IMR-90 (cell line): Measurements from ENCODE around the gene SLC9C2.
"Not testable (repeated sequence)": the region's sequence is repeated elsewhere in the genome, so short reads cannot be mapped to it uniquely, and the experiment has no call there.

Experiments
- MXI1 ChIP-seq: IDR thresholded peaks from 2 replicates; pipeline ENCODE4 v1.6.1; 2012; ENCODE audit warnings: low read depth, mild to moderate bottlenecking, low read length, moderate library complexity, borderline replicate concordance
- RFX5 ChIP-seq: IDR thresholded peaks from 2 replicates; pipeline ENCODE4 v1.8.0; 2012; ENCODE audit warnings: low read depth, mild to moderate bottlenecking, low read length, moderate library complexity
- TF ChIP-seq, protein P1 (sequence below): fragments of 150-350 bp; IDR thresholded peaks from 2 replicates; pipeline ENCODE4 v1.6.1; 2017; ENCODE audit warnings: mild to moderate bottlenecking, antibody characterized with exemption, low read length, low read depth

DNA sequence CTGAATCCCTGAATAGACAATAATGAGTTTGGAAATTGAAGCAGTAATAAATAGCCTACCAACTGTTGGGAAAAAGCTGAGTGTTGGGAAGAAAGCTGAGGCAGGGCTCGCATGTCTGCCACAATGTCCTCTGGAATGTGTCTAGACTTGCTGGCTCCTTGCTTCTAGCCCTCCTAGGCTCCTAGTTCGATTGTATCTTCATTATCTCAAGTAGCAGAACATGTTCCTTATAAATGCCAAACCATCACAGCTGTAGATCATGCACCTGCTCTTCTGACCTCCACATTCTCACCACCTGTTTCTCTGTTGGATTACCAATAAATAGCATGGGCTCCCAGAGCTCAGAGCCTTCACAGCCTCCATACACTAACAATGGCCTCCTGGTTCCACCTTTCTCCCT, 138.7 kb downstream of the SLC9C2 start:
- TF ChIP-seq, protein P1, sequence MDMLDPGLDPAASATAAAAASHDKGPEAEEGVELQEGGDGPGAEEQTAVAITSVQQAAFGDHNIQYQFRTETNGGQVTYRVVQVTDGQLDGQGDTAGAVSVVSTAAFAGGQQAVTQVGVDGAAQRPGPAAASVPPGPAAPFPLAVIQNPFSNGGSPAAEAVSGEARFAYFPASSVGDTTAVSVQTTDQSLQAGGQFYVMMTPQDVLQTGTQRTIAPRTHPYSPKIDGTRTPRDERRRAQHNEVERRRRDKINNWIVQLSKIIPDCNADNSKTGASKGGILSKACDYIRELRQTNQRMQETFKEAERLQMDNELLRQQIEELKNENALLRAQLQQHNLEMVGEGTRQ = not testable (repeated sequence)
- TF ChIP-seq MXI1, RFX5: not testable (repeated sequence)
